Measurements from ENCODE around the gene SLC9A8.

The SLC9A8 gene

GRCh38 chr20:49937027-49937929 lies 124.7 kb downstream of the SLC9A8 start:
- H3K27ac ChIP-seq, result peak overlapping the region; percentile 56
- no peak for DNase-seq (ENCODE audit: low read depth, low spot score)

GRCh38 chr20:49938173-49939163 lies 125.8 kb downstream of the SLC9A8 start:
- H3K27ac ChIP-seq, result peak overlapping the region; percentile 56
- no peak for DNase-seq (ENCODE audit: low read depth, low spot score)

GRCh38 chr20:49941456-49941855 lies 128.8 kb downstream of the SLC9A8 start:
- H3K27ac ChIP-seq, result no peak overlapping the region

More at GRCh38 chr20:49941456-49941855, 128.8 kb downstream of the SLC9A8 start:
- DNase-seq (ENCODE audit: low read depth, low spot score), result no peak
